Keratinocyte (primary cell): Measurements from ENCODE around the gene CEP68.

Experiments used
- EZH2 ChIP-seq: IDR thresholded peaks from one replicate; pipeline ENCODE4 v1.6.1; 2012; ENCODE audit warnings: inconsistent platforms, mild to moderate bottlenecking, low read length, moderate library complexity
- TF ChIP-seq, protein P1 (sequence below), 3 experiments: IDR thresholded peaks in 1 of 3; conservative IDR thresholded peaks in 1 of 3; optimal IDR thresholded peaks in 1 of 3; 2 replicates in 2 of 3; 3 replicates in 1 of 3; pipeline versions ENCODE3 to v1.5.1; 2011; ENCODE audit warnings: low read length in 3 of 3, mild to moderate bottlenecking in 3 of 3, moderate library complexity in 2 of 3, control low read depth in 1 of 3, inconsistent platforms in 1 of 3; ENCODE audit not compliant: insufficient read depth in 2 of 3; ENCODE audit errors: extremely low read depth in 1 of 3

DNA sequence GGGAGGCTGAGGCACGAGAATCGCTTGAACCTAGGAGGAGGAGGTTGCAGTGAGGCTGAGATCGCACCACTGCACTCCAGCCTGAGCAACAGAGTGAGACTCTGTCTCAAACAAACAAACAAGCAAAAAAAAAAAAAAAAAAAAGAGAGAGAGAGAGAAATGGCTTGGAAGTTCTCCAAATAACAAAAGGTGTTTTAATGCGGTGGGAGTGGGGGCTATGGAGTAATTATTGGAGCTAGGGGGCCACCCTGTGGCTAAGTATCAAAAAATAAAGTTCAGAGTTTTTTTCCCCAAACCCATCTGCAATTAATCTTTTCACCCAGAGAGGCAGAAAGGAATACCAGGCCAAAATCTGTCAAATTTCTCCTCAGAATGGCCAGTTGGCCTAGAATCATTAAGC, 23.0 kb upstream of the CEP68 start:
- TF ChIP-seq, protein P1, sequence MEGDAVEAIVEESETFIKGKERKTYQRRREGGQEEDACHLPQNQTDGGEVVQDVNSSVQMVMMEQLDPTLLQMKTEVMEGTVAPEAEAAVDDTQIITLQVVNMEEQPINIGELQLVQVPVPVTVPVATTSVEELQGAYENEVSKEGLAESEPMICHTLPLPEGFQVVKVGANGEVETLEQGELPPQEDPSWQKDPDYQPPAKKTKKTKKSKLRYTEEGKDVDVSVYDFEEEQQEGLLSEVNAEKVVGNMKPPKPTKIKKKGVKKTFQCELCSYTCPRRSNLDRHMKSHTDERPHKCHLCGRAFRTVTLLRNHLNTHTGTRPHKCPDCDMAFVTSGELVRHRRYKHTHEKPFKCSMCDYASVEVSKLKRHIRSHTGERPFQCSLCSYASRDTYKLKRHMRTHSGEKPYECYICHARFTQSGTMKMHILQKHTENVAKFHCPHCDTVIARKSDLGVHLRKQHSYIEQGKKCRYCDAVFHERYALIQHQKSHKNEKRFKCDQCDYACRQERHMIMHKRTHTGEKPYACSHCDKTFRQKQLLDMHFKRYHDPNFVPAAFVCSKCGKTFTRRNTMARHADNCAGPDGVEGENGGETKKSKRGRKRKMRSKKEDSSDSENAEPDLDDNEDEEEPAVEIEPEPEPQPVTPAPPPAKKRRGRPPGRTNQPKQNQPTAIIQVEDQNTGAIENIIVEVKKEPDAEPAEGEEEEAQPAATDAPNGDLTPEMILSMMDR (optimal IDR thresholded peaks at IDR 0.05 in 1 of 3, IDR thresholded peaks at IDR 0.05 in 1 of 3, conservative IDR thresholded peaks at IDR 0.05 in 1 of 3; ENCODE audit: extremely low read depth in 1 of 3, insufficient read depth in 2 of 3, low read length in 3 of 3) = no peak
- no peak for TF ChIP-seq EZH2
